Raji (cell line): ENCODE data around the gene NCS1.

Experiments
- POLR2A ChIP-seq: IDR thresholded peaks from 2 replicates; pipeline ENCODE4 v1.6.1; 2011; ENCODE audit warnings: low read depth, low read length, control low read depth; ENCODE audit not compliant: insufficient read depth

NCS1 gene

GRCh38 chr9:130159915-130160670 is 12.1 kb upstream of the NCS1 start:
- TF ChIP-seq POLR2A: no peak

GRCh38 chr9:130160862-130161470 is 11.2 kb upstream of the NCS1 start:
- no peak for TF ChIP-seq POLR2A

- no peak for TF ChIP-seq POLR2A
Observed at GRCh38 chr9:130165579-130165978, 6.6 kb upstream of the NCS1 start.

- no peak for TF ChIP-seq POLR2A
Observed at GRCh38 chr9:130166399-130166798, 5.8 kb upstream of the NCS1 start.

GRCh38 chr9:130167927-130168326 is 4.3 kb upstream of the NCS1 start:
- TF ChIP-seq POLR2A: no peak

GRCh38 chr9:130171226-130172148 is 717 bp upstream of the NCS1 start:
- no peak for TF ChIP-seq POLR2A

GRCh38 chr9:130172858-130173665 is 858 bp downstream of the NCS1 start:
- TF ChIP-seq POLR2A: no peak

- no peak for TF ChIP-seq POLR2A
Observed at GRCh38 chr9:130173666-130173983, 1.4 kb downstream of the NCS1 start.

- TF ChIP-seq POLR2A: no peak
Observed at GRCh38 chr9:130174025-130174424, 1.8 kb downstream of the NCS1 start.

GRCh38 chr9:130174920-130175321 is 2.7 kb downstream of the NCS1 start:
- no peak for TF ChIP-seq POLR2A

GRCh38 chr9:130175355-130175754 is 3.2 kb downstream of the NCS1 start:
- TF ChIP-seq POLR2A: no peak

- no peak for TF ChIP-seq POLR2A
Observed at GRCh38 chr9:130176760-130177159, 4.6 kb downstream of the NCS1 start.

GRCh38 chr9:130177898-130178805 is 5.9 kb downstream of the NCS1 start:
- TF ChIP-seq POLR2A: no peak

- TF ChIP-seq POLR2A: no peak
Observed at GRCh38 chr9:130179331-130179907, 7.2 kb downstream of the NCS1 start.

GRCh38 chr9:130180516-130180915 is 8.3 kb downstream of the NCS1 start:
- TF ChIP-seq POLR2A: no peak
